ENCODE measurements around the gene C17orf50.
"Not testable (repeated sequence)": the region's sequence is repeated elsewhere in the genome, so short reads cannot be mapped to it uniquely, and the experiment has no call there.

Gene C17orf50

GRCh38 chr17:35745749-35746320 lies 14.9 kb upstream of the C17orf50 start:
- TF ChIP-seq CTCF (IDR thresholded peaks at IDR 0.05; ENCODE audit: low read length, missing control alignments), result no peak
- no peak for DNase-seq (ENCODE audit: low read depth)
- no peak overlapping the region for H3K4me3 ChIP-seq (replicated peaks; ENCODE audit: low read depth, low read length)

- H3K4me3 ChIP-seq (replicated peaks; ENCODE audit: low read depth, low read length), result no peak overlapping the region
- peak; percentile 88 for DNase-seq (ENCODE audit: low read depth)
- TF ChIP-seq CTCF (IDR thresholded peaks at IDR 0.05; ENCODE audit: low read length, missing control alignments), result peak; percentile 81
Observed at GRCh38 chr17:35747540-35748017, 13.1 kb upstream of the C17orf50 start.

GRCh38 chr17:35748341-35748841 lies 12.3 kb upstream of the C17orf50 start:
- H3K4me3 ChIP-seq (replicated peaks; ENCODE audit: low read depth, low read length), result no peak overlapping the region
- no peak for TF ChIP-seq CTCF (IDR thresholded peaks at IDR 0.05; ENCODE audit: low read length, missing control alignments)

GRCh38 chr17:35748979-35749378 lies 11.7 kb upstream of the C17orf50 start:
- H3K4me3 ChIP-seq (replicated peaks; ENCODE audit: low read depth, low read length), result no peak overlapping the region
- no peak for TF ChIP-seq CTCF (IDR thresholded peaks at IDR 0.05; ENCODE audit: low read length, missing control alignments)
- no peak for DNase-seq (ENCODE audit: low read depth)

More at GRCh38 chr17:35748341-35748841, 12.3 kb upstream of the C17orf50 start:
- DNase-seq (ENCODE audit: low read depth), result no peak

GRCh38 chr17:35749560-35750412 lies 10.9 kb upstream of the C17orf50 start:
- H3K4me3 ChIP-seq (replicated peaks; ENCODE audit: low read depth, low read length), result no peak overlapping the region
- no peak for TF ChIP-seq CTCF (IDR thresholded peaks at IDR 0.05; ENCODE audit: low read length, missing control alignments)
- peak; percentile 36 for DNase-seq (ENCODE audit: low read depth)

GRCh38 chr17:35750526-35751395 lies 9.9 kb upstream of the C17orf50 start:
- no peak for DNase-seq (ENCODE audit: low read depth)
- no peak overlapping the region for H3K4me3 ChIP-seq (replicated peaks; ENCODE audit: low read depth, low read length)
- no peak for TF ChIP-seq CTCF (IDR thresholded peaks at IDR 0.05; ENCODE audit: low read length, missing control alignments)

GRCh38 chr17:35751541-35751940 lies 9.1 kb upstream of the C17orf50 start:
- peak; percentile 61 for DNase-seq (ENCODE audit: low read depth)
- H3K4me3 ChIP-seq (replicated peaks; ENCODE audit: low read depth, low read length), result not testable (repeated sequence)

Measured in fibroblast of pulmonary artery (primary cell).